H9 (cell line): ENCODE results near the gene OCIAD1. TPM values are rescaled to one million over a fixed set of nuclear protein-coding genes. Genes with fewer than 3 reads are reported as not detected.
"Not testable (repeated sequence)": the region's sequence is repeated elsewhere in the genome, so short reads cannot be mapped to it uniquely, and the experiment has no call there.

Experiments used
- DNase-seq: peaks from one replicate; pipeline ENCODE4 v3.0.0-alpha.2; 2017
- H2AFZ ChIP-seq: one replicate; pipeline ENCODE4 v1.6.1; 2013; ENCODE audit warnings: mild to moderate bottlenecking, low read length, control low read depth, moderate library complexity
- H2AK5ac ChIP-seq: 2 replicates; pipeline ENCODE4 v1.6.1; 2013; ENCODE audit warnings: low read length, control low read depth, mixed read lengths; ENCODE audit not compliant: insufficient read length
- H2BK120ac ChIP-seq: one replicate; pipeline ENCODE4 v1.6.1; 2013; ENCODE audit warnings: low read depth, mild to moderate bottlenecking, low read length, control low read depth, inconsistent platforms; ENCODE audit not compliant: poor library complexity, severe bottlenecking
- H2BK12ac ChIP-seq: 2 replicates; pipeline ENCODE4 v1.6.1; 2013; ENCODE audit warnings: low read length, control low read depth, mixed read lengths, low read depth; ENCODE audit not compliant: insufficient read length
- H2BK15ac ChIP-seq: 2 replicates; pipeline ENCODE4 v1.6.1; 2013; ENCODE audit warnings: low read depth, low read length, control low read depth
- H2BK20ac ChIP-seq: one replicate; pipeline ENCODE4 v1.6.1; 2013; ENCODE audit warnings: low read depth, mild to moderate bottlenecking, low read length, control low read depth, inconsistent platforms; ENCODE audit not compliant: poor library complexity, severe bottlenecking
- H2BK5ac ChIP-seq: 2 replicates; pipeline ENCODE4 v1.6.1; 2013; ENCODE audit warnings: low read length, control low read depth, mixed read lengths; ENCODE audit not compliant: insufficient read length
- H3K14ac ChIP-seq: 2 replicates; pipeline ENCODE4 v1.6.1; 2013; ENCODE audit warnings: low read length, control low read depth; ENCODE audit not compliant: insufficient read depth
- H3K18ac ChIP-seq: 2 replicates; pipeline ENCODE4 v1.6.1; 2013; ENCODE audit warnings: low read depth, mild to moderate bottlenecking, mixed read lengths, low read length, control low read depth; ENCODE audit not compliant: insufficient read length
- H3K23ac ChIP-seq: 2 replicates; pipeline ENCODE4 v1.6.1; 2013; ENCODE audit warnings: low read length, control low read depth, mixed read lengths, low read depth; ENCODE audit not compliant: insufficient read length
- H3K23me2 ChIP-seq: 2 replicates; pipeline ENCODE4 v1.6.1; 2013; ENCODE audit warnings: low read depth, mild to moderate bottlenecking, mixed read lengths, low read length, control low read depth; ENCODE audit not compliant: insufficient read length, poor library complexity, severe bottlenecking
- H3K27ac ChIP-seq: 2 replicates; pipeline ENCODE4 v1.5.1; 2013; ENCODE audit warnings: low read length, control low read depth, mixed read lengths, low read depth; ENCODE audit not compliant: insufficient read length
- H3K27me3 ChIP-seq: 2 replicates; pipeline ENCODE4 v1.6.1; 2013; ENCODE audit warnings: low read length, control low read depth, inconsistent platforms; ENCODE audit not compliant: insufficient read depth
- H3K4ac ChIP-seq: 2 replicates; pipeline ENCODE4 v1.6.1; 2013; ENCODE audit warnings: low read depth, mild to moderate bottlenecking, control low read depth, inconsistent platforms, low read length, moderate library complexity
- H3K4me1 ChIP-seq: 2 replicates; pipeline ENCODE4 v1.6.1; 2013; ENCODE audit warnings: low read length, control low read depth, inconsistent platforms; ENCODE audit not compliant: insufficient read depth
- H3K4me2 ChIP-seq: 2 replicates; pipeline ENCODE4 v1.6.1; 2013; ENCODE audit warnings: low read length, control low read depth, mixed read lengths; ENCODE audit not compliant: insufficient read length, insufficient read depth
- H3K56ac ChIP-seq: 2 replicates; pipeline ENCODE4 v1.6.1; 2013; ENCODE audit warnings: low read depth, mild to moderate bottlenecking, mixed read lengths, low read length, control low read depth; ENCODE audit not compliant: insufficient read length
- H3K79me1 ChIP-seq: 2 replicates; pipeline ENCODE4 v1.6.1; 2013; ENCODE audit warnings: low read depth, mild to moderate bottlenecking, moderate library complexity, low read length, control low read depth, inconsistent platforms; ENCODE audit not compliant: insufficient read depth, poor library complexity, severe bottlenecking
- H3K79me2 ChIP-seq: 2 replicates; pipeline ENCODE4 v1.6.1; 2013; ENCODE audit warnings: low read length, control low read depth, inconsistent platforms; ENCODE audit not compliant: insufficient read depth
- H3K9ac ChIP-seq: 2 replicates; pipeline ENCODE4 v1.6.1; 2013; ENCODE audit warnings: low read length, control low read depth, mixed read lengths; ENCODE audit not compliant: insufficient read length; ENCODE audit errors: extremely low read depth
- H3K9me3 ChIP-seq: one replicate; pipeline ENCODE4 v1.6.1; 2013; ENCODE audit warnings: low read depth, low read length, inconsistent platforms; ENCODE audit not compliant: control insufficient read depth
- H3T11ph ChIP-seq: one replicate; pipeline ENCODE4 v1.6.1; 2013; ENCODE audit warnings: mild to moderate bottlenecking, low read length, control low read depth, inconsistent platforms
- H4K20me1 ChIP-seq: one replicate; pipeline ENCODE4 v1.6.1; 2013; ENCODE audit not compliant: control insufficient read depth, insufficient read length, insufficient read depth
- H4K5ac ChIP-seq: 2 replicates; pipeline ENCODE4 v1.6.1; 2013; ENCODE audit warnings: low read depth, mild to moderate bottlenecking, mixed read lengths, low read length, control low read depth; ENCODE audit not compliant: insufficient read length
- H4K8ac ChIP-seq: replicated peaks from 2 replicates; pipeline ENCODE4 v1.6.1; 2013; ENCODE audit warnings: low read length, control low read depth, mixed read lengths, low read depth; ENCODE audit not compliant: insufficient read length
- H4K91ac ChIP-seq: 2 replicates; pipeline ENCODE4 v1.6.1; 2013; ENCODE audit warnings: low read depth, mild to moderate bottlenecking, moderate library complexity, mixed read lengths, low read length, control low read depth; ENCODE audit not compliant: insufficient read length
- H3K27ac Mint-ChIP-seq, 3 experiments: 2 replicates in 2 of 3; 3 replicates in 1 of 3; pipeline ENCODE4 v1.8.0; 2020 to 2021; ENCODE audit warnings: mixed read lengths in 3 of 3, mild to moderate bottlenecking in 1 of 3, moderate library complexity in 1 of 3
- H3K27me3 Mint-ChIP-seq: 2 replicates; pipeline ENCODE4 v1.8.0; 2021; ENCODE audit warnings: low read depth, mild to moderate bottlenecking, moderate library complexity, mixed read lengths
- H3K36me3 Mint-ChIP-seq, 3 experiments: 2 replicates in 2 of 3; 3 replicates in 1 of 3; pipeline ENCODE4 v1.8.0; 2020 to 2021; ENCODE audit warnings: low read depth in 3 of 3, mixed read lengths in 3 of 3; ENCODE audit not compliant: insufficient read depth in 1 of 3
- H3K4me1 Mint-ChIP-seq, 2 experiments: 2 replicates each; pipeline ENCODE4 v1.8.0; 2020; ENCODE audit warnings: mixed read lengths in 2 of 2
- H3K4me3 Mint-ChIP-seq, 2 experiments: 2 replicates in 1 of 2; 3 replicates in 1 of 2; pipeline ENCODE4 v1.8.0; 2020 to 2021; ENCODE audit warnings: mild to moderate bottlenecking in 2 of 2, mixed read lengths in 2 of 2, moderate library complexity in 1 of 2
- H3K9me3 Mint-ChIP-seq, 2 experiments: 2 replicates in 1 of 2; 3 replicates in 1 of 2; pipeline ENCODE4 v1.8.0; 2020; ENCODE audit warnings: mild to moderate bottlenecking in 2 of 2, mixed read lengths in 2 of 2, moderate library complexity in 1 of 2
- CTCF ChIP-seq: fragments of 200-600 bp; sonication (generic); conservative IDR thresholded peaks from 3 replicates; pipeline ENCODE4 v1.8.0; 2021; ENCODE audit warnings: antibody characterized with exemption, mild to moderate bottlenecking
- WGBS: extraction: QIAGEN DNeasy Blood & Tissue Kit; methylation state at CpG from one replicate; pipeline ENCODE4 v1.1.7; 2013; ENCODE audit warnings: missing lambda C conversion rate, low lambda C conversion rate, mixed read lengths; ENCODE audit not compliant: insufficient read length; ENCODE audit errors: extremely low coverage; 5-methylcytosine and 5-hydroxymethylcytosine counted together
- total RNA-seq: library from RNA; stranded (reverse); gene quantifications from 2 replicates; pipeline ENCODE4 v1.2.1, GENCODE V29; 2021

The OCIAD1 gene
- total RNA-seq, 1 experiment from 2014 or later, result 169 TPM

- H3K4ac ChIP-seq, result no peak overlapping the region
- H4K91ac ChIP-seq, result no peak overlapping the region
- Mint-ChIP-seq H3K27me3 (no peaks in the 10 kb centered on the region), H3K9me3 (no peaks in the 10 kb centered on the region), H3K4me1 (peaks cover 0 to 3% of the 10 kb centered on the region in 2 experiments; a peak in 2 of 4 replicates), H3K27ac (no peak overlapping the region), H3K4me3 (no peak overlapping the region), H3K36me3 (no peaks in the 10 kb centered on the region)
- no CpG with 5 or more reads among the region's 9 CpGs for WGBS
- H3K27ac ChIP-seq, result no peak overlapping the region
- no peaks in the 10 kb centered on the region for H3K4me1 ChIP-seq
- no peak overlapping the region for H4K5ac ChIP-seq
- no peaks in the 10 kb centered on the region for H3K79me2 ChIP-seq
- H3K27me3 ChIP-seq, result no peaks in the 10 kb centered on the region
- no peak for DNase-seq
- no peak overlapping the region for H4K8ac ChIP-seq
- H2AK5ac ChIP-seq, result no peak overlapping the region
- H3K14ac ChIP-seq, result no peak overlapping the region
- H3K4me2 ChIP-seq, result no peak overlapping the region
- no peak overlapping the region for H2BK5ac ChIP-seq
- no peak overlapping the region for H3K9ac ChIP-seq
- H3K23ac ChIP-seq, result no peak overlapping the region
- H2BK15ac ChIP-seq, result no peak overlapping the region
- H3K18ac ChIP-seq, result no peak overlapping the region
- no peaks in the 10 kb centered on the region for H4K20me1 ChIP-seq
- no peak overlapping the region for H3T11ph ChIP-seq
- no peak overlapping the region for H2BK20ac ChIP-seq
- no peak overlapping the region for H2AFZ ChIP-seq
- no peaks in the 10 kb centered on the region for H3K79me1 ChIP-seq
- no peak for TF ChIP-seq CTCF
- no peak overlapping the region for H3K56ac ChIP-seq
- H2BK12ac ChIP-seq, result no peak overlapping the region
- no peaks in the 10 kb centered on the region for H3K23me2 ChIP-seq
- H2BK120ac ChIP-seq, result no peak overlapping the region
- no peaks in the 10 kb centered on the region for H3K9me3 ChIP-seq
Measured at GRCh38 chr4:48879561-48880442, 48.9 kb downstream of the OCIAD1 start.

DNA sequence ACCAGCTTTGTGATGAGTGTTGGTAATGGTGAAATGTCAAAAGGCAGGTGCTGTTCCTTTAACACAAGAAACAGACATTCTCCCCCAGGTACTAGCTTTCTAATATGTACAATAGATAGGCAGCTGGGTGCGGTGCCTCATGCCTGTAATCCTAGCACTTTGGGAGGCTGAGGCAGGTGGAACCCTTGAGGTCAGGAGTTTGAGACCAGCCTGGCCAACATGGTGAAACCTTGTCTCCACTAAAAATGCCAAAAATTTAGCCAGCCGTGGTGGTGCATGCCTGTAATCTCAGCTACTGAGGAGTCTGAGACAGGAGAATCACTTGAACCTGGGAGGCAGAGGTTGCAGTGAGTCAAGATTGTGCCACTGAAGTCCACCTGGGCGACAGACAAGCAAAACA is 50.8 kb downstream of the OCIAD1 start:
- not testable (repeated sequence) for H3K27ac ChIP-seq, H3K27me3 ChIP-seq, H2AK5ac ChIP-seq, H2AFZ ChIP-seq, H3K4me1 Mint-ChIP-seq, H3K14ac ChIP-seq, H2BK15ac ChIP-seq, H3K4ac ChIP-seq, H3K23ac ChIP-seq, H3K27ac Mint-ChIP-seq, H3K4me3 Mint-ChIP-seq, H3K9me3 Mint-ChIP-seq, H3K79me1 ChIP-seq, H4K20me1 ChIP-seq, H2BK12ac ChIP-seq, H3K4me2 ChIP-seq, H4K8ac ChIP-seq, H4K5ac ChIP-seq, H3K18ac ChIP-seq, H3K23me2 ChIP-seq, H2BK20ac ChIP-seq, H2BK5ac ChIP-seq, H2BK120ac ChIP-seq, H3K27me3 Mint-ChIP-seq, H3K36me3 Mint-ChIP-seq, H3K4me1 ChIP-seq, H3T11ph ChIP-seq, H3K56ac ChIP-seq, H3K9me3 ChIP-seq, H3K79me2 ChIP-seq, H4K91ac ChIP-seq, DNase-seq, H3K9ac ChIP-seq
- no CpG with 5 or more reads among the region's 3 CpGs for WGBS
